NCI-H2171 treated with DMSO at 0.1 percent for 48 hours (cell line): ENCODE data around the gene PTPRE.

Source experiments
- DNase-seq: peaks from one replicate; lab custom pipeline; 2025; lab: John Stamatoyannopoulos, UW

Gene PTPRE

GRCh38 chr10:127908106-127908958, 1.4 kb downstream of the PTPRE start:
- no peak for DNase-seq

- no peak for DNase-seq
Observed at GRCh38 chr10:127908959-127909267, 2.0 kb downstream of the PTPRE start.

- DNase-seq: no peak
Observed at GRCh38 chr10:127909716-127910463, 3.0 kb downstream of the PTPRE start.

GRCh38 chr10:127910464-127910770, 3.5 kb downstream of the PTPRE start:
- no peak for DNase-seq

- peak; percentile 34 for DNase-seq
Observed at GRCh38 chr10:127911218-127911866, 4.4 kb downstream of the PTPRE start.

GRCh38 chr10:127911867-127912257, 5.0 kb downstream of the PTPRE start:
- DNase-seq: no peak

GRCh38 chr10:127912607-127913367, 5.9 kb downstream of the PTPRE start:
- no peak for DNase-seq

- no peak for DNase-seq
Observed at GRCh38 chr10:127913368-127913759, 6.5 kb downstream of the PTPRE start.

- no peak for DNase-seq
Observed at GRCh38 chr10:127915324-127915723, 8.4 kb downstream of the PTPRE start.

- DNase-seq: no peak
Observed at GRCh38 chr10:127916826-127917225, 9.9 kb downstream of the PTPRE start.

GRCh38 chr10:127918572-127918971, 11.7 kb downstream of the PTPRE start:
- no peak for DNase-seq

- DNase-seq: no peak
Observed at GRCh38 chr10:127919418-127920271, 12.7 kb downstream of the PTPRE start.

- DNase-seq: no peak
Observed at GRCh38 chr10:127920306-127921074, 13.6 kb downstream of the PTPRE start.

GRCh38 chr10:127921075-127921752, 14.3 kb downstream of the PTPRE start:
- DNase-seq: no peak

GRCh38 chr10:127921753-127922145, 14.8 kb downstream of the PTPRE start:
- DNase-seq: no peak

- DNase-seq: no peak
Observed at GRCh38 chr10:127922206-127922605, 15.3 kb downstream of the PTPRE start.

GRCh38 chr10:127922675-127923366, 15.9 kb downstream of the PTPRE start:
- DNase-seq: no peak

GRCh38 chr10:127923646-127924045, 16.7 kb downstream of the PTPRE start:
- no peak for DNase-seq

GRCh38 chr10:127925471-127926207, 18.7 kb downstream of the PTPRE start:
- DNase-seq: no peak
